Breast epithelium (tissue), 4 donors: Measurements from ENCODE around the gene EEPD1. TPM values are rescaled to one million over a fixed set of nuclear protein-coding genes. Genes with fewer than 3 reads are reported as not detected.

Source experiments
- DNase-seq, 2 donors: peaks; one replicate each; pipeline ENCODE4 v3.0.0-alpha.2; 2019; ENCODE audit warnings: low spot score in 2 of 2
- H3K27ac ChIP-seq, 2 donors: fragments of 200-600 bp; sonication (generic) in 1 of 2; one replicate each; pipeline ENCODE4 v1.5.1; 2016 to 2019; ENCODE audit warnings: mild to moderate bottlenecking in 1 of 2
- H3K27me3 ChIP-seq, 2 donors: fragments of 200-600 bp; sonication (generic) in 1 of 2; one replicate each; pipeline versions ENCODE4 v1.5.1 to v1.6.0; 2017 to 2019; ENCODE audit warnings: control low read depth in 1 of 2, mild to moderate bottlenecking in 1 of 2
- H3K36me3 ChIP-seq: fragments of 200-600 bp; one replicate; pipeline ENCODE4 v1.5.1; 2019
- H3K4me1 ChIP-seq, 2 donors: fragments of 200-600 bp; sonication (generic); one replicate each; pipeline ENCODE4 v1.5.1; 2016 to 2019; ENCODE audit warnings: control low read depth in 1 of 2
- H3K4me3 ChIP-seq, 3 donors: fragments of 200-600 bp; sonication (generic); 1 replicate in 2 of 3; 2 replicates in 1 of 3; pipeline ENCODE4 v1.5.1; 2016 to 2019; ENCODE audit warnings: mild to moderate bottlenecking in 3 of 3, moderate library complexity in 2 of 3
- H3K9me3 ChIP-seq, 2 donors: fragments of 200-600 bp; sonication (generic) in 1 of 2; one replicate each; pipeline ENCODE4 v1.5.1; 2016 to 2019; ENCODE audit warnings: control low read depth in 1 of 2
- POLR2A ChIP-seq: fragments of 450-650 bp; IDR thresholded peaks from one replicate; pipeline ENCODE4 v1.6.1; 2016; ENCODE audit warnings: antibody characterized with exemption, mild to moderate bottlenecking, moderate library complexity
- POLR2AphosphoS5 ChIP-seq, 3 donors: sonication (generic); formaldehyde crosslinking; IDR thresholded peaks; one replicate each; pipeline ENCODE4 v1.6.1; 2017; ENCODE audit warnings: antibody characterized with exemption in 3 of 3
- intact Hi-C: fragments of 100-400 bp; cut with DNase I; formaldehyde crosslinking; loops from one replicate; pipeline ENCODE4 v1.15.1; 2023; ENCODE audit warnings: low total_unique reads
- total RNA-seq, 3 donors: library from RNA; depleted of rRNA; stranded (reverse); fragments of >200 nt; gene quantifications; one replicate each; pipeline ENCODE4 v1.1.0, GENCODE V29; 2016
- TF ChIP-seq, protein P1 (sequence below), 3 donors: fragments of 450-650 bp; IDR thresholded peaks; one replicate each; pipeline ENCODE4 v1.5.1; 2016 to 2017; ENCODE audit warnings: antibody characterized with exemption in 3 of 3, mild to moderate bottlenecking in 3 of 3, moderate library complexity in 3 of 3

The EEPD1 gene
- total RNA-seq, 3 donors from 2014 or later, result 6.4 to 32.5 (median 10.5) TPM

DNA sequence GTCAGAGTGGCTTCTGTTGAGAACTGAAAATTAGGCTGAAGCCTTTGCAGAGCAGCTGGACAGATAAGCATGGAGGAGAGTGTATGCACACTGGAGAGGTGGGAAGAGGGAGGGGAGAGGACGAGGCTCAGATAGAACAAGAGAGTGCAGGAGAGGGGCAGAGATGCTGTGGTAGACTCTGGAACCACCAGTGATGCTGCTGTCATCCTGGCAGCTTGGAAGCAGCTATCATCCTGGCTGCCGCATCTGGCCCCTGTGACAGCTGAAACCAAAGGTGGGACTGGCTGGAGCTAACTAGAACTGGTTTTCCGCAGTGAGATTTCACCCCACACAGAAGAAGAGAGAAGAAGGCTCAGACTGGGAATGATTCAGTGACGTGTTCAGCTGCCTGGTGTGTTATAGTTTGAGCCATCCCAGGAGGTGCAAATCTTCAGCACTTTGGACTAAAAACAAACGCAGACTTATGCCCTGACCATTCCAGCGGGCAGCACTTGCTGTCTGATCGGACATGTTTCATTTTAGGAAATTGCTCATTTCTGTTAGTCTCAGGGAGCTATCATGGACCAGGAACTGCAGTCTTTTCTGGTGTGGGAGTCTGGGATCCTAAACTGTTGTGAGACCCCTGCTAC is 38.4 kb downstream of the EEPD1 start:
- H3K36me3 ChIP-seq, result no peaks in the 10 kb centered on the region
- H3K4me3 ChIP-seq, result no peak overlapping the region
- no peak for DNase-seq
- TF ChIP-seq, protein P1, sequence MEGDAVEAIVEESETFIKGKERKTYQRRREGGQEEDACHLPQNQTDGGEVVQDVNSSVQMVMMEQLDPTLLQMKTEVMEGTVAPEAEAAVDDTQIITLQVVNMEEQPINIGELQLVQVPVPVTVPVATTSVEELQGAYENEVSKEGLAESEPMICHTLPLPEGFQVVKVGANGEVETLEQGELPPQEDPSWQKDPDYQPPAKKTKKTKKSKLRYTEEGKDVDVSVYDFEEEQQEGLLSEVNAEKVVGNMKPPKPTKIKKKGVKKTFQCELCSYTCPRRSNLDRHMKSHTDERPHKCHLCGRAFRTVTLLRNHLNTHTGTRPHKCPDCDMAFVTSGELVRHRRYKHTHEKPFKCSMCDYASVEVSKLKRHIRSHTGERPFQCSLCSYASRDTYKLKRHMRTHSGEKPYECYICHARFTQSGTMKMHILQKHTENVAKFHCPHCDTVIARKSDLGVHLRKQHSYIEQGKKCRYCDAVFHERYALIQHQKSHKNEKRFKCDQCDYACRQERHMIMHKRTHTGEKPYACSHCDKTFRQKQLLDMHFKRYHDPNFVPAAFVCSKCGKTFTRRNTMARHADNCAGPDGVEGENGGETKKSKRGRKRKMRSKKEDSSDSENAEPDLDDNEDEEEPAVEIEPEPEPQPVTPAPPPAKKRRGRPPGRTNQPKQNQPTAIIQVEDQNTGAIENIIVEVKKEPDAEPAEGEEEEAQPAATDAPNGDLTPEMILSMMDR (IDR thresholded peaks at IDR 0.05), result no peak
- TF ChIP-seq POLR2AphosphoS5 (IDR thresholded peaks at IDR 0.05) (no peak), POLR2A (no peak)
- H3K4me1 ChIP-seq, result no peaks in the 10 kb centered on the region
- intact Hi-C loops, result no loop called here
- H3K27me3 ChIP-seq, result no peaks in the 10 kb centered on the region
- peak overlapping the region; percentile 50 to 68 for H3K27ac ChIP-seq
- no peaks in the 10 kb centered on the region for H3K9me3 ChIP-seq

DNA sequence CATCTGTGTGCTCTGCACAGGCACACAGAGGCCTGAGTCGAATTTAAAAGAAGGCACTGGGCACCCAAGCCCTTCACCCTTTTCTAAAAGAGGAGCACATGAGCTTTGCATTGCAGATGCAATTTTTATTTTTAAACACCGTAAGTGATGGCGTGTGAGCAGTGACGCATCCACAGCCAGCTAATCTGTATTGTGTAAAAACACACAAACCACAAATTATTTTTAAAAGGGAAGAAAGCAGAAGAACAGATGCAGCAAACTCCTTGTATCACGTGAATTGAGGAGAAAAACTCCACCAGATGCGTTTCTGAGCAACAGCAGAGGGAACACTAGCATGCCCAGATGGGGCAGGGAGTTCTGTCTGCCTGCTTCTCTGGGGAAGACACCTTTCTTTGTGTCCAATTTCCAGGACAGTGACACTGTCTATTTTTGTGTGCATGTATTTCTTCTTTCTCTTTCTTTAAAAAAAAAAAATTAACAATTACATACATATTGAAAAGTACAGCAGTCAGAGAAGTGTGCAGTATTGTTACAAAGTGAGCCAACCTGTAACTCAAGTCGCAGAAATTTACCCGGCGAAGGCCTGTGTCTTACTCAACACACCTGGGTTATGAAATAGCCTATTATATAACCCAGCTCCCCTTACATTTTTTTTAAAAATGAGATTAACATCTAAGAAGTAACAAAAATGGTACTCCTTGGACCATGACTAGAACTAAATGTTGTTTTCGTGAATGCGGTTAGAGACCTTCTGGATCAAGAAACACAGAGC is 39.2 kb downstream of the EEPD1 start:
- intact Hi-C loops, result no loop called here
- no peaks in the 10 kb centered on the region for H3K36me3 ChIP-seq
- no peak for TF ChIP-seq POLR2A
- peak in 1 of 3 donors; percentile 55 for TF ChIP-seq POLR2AphosphoS5 (IDR thresholded peaks at IDR 0.05)

DNA sequence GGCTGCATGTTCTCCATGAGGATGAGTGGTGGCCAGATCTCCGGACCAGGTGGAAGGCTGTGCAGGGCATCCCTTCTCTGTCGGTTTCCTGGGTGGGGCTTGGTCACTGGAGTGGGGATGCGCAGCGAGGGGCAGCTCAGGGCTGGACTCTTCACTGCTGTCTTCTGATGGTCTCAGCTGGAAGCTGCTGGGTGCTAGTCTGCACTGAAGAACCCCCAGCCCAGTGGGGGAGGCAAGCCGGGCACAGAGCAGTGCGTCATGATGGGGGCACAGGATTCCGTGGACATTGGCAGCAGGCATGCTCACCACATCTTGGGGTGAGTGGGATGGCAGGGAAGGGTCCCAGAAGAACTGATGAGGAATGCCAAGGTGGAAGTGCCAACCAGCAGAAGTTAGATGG is 39.8 kb downstream of the EEPD1 start:
- TF ChIP-seq, protein P1 (IDR thresholded peaks at IDR 0.05), result no peak
- no peak for TF ChIP-seq POLR2AphosphoS5 (IDR thresholded peaks at IDR 0.05)
- TF ChIP-seq POLR2A, result no peak
- Histone ChIP-seq H3K27me3 (no peaks in the 10 kb centered on the region), H3K4me3 (no peak overlapping the region), H3K9me3 (no peaks in the 10 kb centered on the region), H3K27ac (peak overlapping the region in 1 of 2 donors; percentile 30), H3K36me3 (no peaks in the 10 kb centered on the region), H3K4me1 (no peaks in the 10 kb centered on the region)
- intact Hi-C loops, result no loop called here
- no peak for DNase-seq

More for the DNA sequence above, 39.2 kb downstream of the EEPD1 start:
- no peak overlapping the region for H3K4me3 ChIP-seq
- DNase-seq, result no peak
- no peaks in the 10 kb centered on the region for H3K27me3 ChIP-seq
- no peaks in the 10 kb centered on the region for H3K9me3 ChIP-seq
- H3K4me1 ChIP-seq, result no peaks in the 10 kb centered on the region
- H3K27ac ChIP-seq, result peak overlapping the region; percentile 50 to 68

DNA sequence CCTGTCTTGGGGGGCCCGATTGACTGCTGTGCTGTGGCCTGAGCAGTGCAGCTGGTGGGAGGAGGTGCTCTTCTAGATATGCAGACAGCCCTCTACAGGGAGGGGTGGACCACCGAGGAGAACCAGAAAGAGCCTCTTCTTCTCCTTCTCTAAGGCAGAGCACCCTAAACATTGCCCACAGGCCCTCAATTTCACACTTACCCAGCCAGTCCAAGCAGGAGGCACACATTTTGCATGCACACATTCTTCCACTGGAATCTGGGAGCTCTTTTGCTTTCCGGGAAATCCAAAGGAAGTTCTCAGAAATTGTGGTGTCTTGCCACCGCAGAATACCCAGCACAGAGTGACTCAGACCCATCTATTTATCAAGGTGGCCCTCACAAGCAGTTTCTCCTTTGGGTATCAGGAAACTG is 45.8 kb downstream of the EEPD1 start:
- Histone ChIP-seq H3K4me3 (no peak overlapping the region), H3K27ac (no peak overlapping the region), H3K9me3 (no peaks in the 10 kb centered on the region), H3K36me3 (no peaks in the 10 kb centered on the region), H3K4me1 (no peaks in the 10 kb centered on the region), H3K27me3 (no peaks in the 10 kb centered on the region)
- no peak for DNase-seq
- intact Hi-C loops, result no loop called here
- no peak for TF ChIP-seq POLR2A
- no peak for TF ChIP-seq POLR2AphosphoS5 (IDR thresholded peaks at IDR 0.05)

DNA sequence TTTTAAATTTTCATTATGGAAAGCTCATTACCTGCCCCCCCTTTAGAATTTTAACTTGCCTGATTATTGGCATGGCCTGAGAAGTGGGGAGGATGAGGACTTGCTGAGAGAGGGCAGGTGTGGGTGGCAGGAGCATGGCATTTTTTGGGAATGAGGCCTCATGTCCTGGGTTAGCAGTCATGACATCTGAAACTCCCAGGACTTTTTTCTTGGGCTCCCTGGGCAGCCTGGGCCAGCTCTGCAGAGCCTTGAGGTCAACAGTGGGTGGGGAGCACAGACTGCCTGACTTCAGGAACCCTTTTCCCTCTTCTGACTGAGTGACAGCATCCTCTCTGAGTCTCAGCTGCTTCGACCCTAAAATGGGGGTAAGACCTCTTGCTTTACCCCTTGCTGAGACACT is 46.3 kb downstream of the EEPD1 start:
- no peaks in the 10 kb centered on the region for H3K9me3 ChIP-seq
- H3K36me3 ChIP-seq, result no peaks in the 10 kb centered on the region
- H3K27ac ChIP-seq, result no peak overlapping the region
- no peak for TF ChIP-seq POLR2A
- TF ChIP-seq, protein P1 (IDR thresholded peaks at IDR 0.05), result no peak
- TF ChIP-seq POLR2AphosphoS5 (IDR thresholded peaks at IDR 0.05), result no peak
- no peaks in the 10 kb centered on the region for H3K27me3 ChIP-seq
- intact Hi-C loops, result no loop called here
- DNase-seq, result no peak
- H3K4me3 ChIP-seq, result no peak overlapping the region
- no peaks in the 10 kb centered on the region for H3K4me1 ChIP-seq

DNA sequence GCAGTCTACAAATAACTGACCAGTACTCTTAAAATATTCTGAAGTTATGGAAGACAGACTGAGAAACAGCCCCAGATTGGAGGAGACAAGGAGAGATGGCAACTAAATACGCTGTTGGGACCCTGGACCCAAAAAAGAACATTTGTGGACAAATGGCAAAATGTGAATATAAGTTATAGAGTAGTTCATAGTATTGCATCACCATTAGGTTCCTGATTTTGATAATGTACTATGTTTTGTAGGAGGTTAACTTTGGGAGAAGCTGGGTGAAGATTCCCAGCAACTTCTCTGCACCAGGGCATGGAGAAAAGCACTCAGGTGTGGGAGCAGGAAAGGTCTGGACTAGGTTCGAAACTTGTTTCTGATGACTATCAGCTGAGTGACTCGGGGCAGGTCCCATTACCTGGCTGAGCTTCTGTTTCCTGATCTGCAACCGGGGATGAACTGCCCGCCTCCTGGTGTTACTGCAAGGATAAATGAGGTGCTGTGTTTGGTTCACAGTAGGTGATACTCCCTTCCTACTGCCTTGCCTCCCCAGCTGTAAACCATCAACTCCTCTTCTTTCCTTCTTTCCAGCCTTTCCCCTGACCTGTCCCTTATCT is 48.2 kb downstream of the EEPD1 start:
- no peak overlapping the region for H3K27ac ChIP-seq
- intact Hi-C loops, result no loop called here

More for the DNA sequence above, 48.2 kb downstream of the EEPD1 start:
- H3K4me3 ChIP-seq, result no peak overlapping the region
- H3K27me3 ChIP-seq, result no peaks in the 10 kb centered on the region
- DNase-seq, result no peak
- TF ChIP-seq POLR2AphosphoS5 (IDR thresholded peaks at IDR 0.05), result no peak
- no peak for TF ChIP-seq POLR2A
- TF ChIP-seq, protein P1 (IDR thresholded peaks at IDR 0.05), result no peak
- H3K4me1 ChIP-seq, result no peaks in the 10 kb centered on the region
- H3K36me3 ChIP-seq, result no peaks in the 10 kb centered on the region
- H3K9me3 ChIP-seq, result no peaks in the 10 kb centered on the region
